NCI-H2029 treated with DMSO at 0.1 percent for 48 hours (cell line): ENCODE measurements around the gene ERCC6.

ENCODE experiments used
- DNase-seq: peaks from one replicate; lab custom pipeline; 2025; lab: John Stamatoyannopoulos, UW

The ERCC6 gene

DNA sequence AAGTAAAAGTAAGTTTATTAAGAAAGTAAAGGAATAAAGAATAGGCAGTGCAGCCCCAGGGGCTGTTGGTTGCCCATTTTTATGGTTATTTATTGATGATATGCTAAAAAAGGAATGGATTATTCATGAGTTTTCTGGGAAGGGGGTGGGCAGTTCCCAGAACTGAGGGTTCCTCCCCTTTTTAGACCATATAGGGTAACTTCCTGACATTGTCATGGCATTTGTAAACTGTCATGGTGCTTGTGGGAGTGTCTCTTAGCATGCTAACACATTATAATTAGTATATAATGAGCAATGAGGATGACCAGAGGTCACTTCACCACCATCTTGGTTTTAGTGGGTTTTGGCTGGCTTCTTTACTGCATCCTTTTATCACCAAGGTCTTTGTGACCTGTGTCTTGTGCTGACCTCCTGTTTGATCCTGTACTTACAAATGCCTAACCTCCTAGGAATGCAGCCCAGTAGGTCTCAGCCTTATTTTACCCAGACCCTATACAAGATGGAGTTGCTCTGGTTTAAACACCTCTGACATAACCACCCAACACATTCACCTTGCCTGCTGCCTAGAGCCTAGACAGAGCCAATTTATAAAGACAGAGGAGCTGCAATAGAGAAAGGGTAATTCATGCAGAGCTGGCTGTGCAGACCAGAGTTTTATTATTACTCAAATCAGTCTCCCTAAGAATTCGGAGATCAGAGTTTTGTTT is 10.9 kb upstream of the ERCC6 start:
- no peak for DNase-seq

DNA sequence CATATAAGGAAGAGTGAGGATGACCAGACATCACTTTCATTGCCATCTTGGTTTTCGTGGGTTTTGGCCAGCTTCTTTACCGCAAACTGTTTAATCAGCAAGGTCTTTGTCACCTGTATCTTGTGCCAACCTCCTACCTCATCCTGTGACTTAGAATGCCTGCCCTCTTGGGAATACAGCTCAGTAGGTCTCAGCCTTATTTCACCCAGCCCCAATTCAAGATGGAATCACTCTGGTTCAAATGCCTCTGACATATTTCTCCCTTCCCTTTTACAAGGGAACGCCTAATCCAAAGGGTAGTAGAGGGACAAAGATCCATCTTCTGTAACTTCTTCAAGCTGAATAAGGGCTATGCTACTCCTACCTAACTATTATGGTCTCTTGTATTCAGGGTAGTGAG is 4.7 kb upstream of the ERCC6 start:
- DNase-seq: no peak

DNA sequence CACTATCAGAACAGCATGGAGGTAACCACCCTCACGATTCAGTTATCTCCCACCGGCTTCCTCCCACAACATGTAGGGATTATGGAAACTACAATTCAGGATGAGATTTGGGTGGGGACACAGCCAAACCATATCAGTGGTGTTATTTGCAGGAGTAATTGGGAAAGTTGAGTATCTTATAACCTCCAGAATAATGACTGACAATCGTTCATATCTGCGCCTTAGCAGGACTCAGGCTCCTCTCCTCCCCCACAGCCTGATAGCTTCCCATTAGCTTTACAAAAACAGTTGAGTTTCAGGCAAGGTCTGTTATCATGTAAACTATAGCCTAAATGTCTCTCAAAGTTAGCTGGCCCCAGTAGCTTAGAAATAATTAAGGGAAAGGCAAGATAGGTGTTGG is 3.4 kb upstream of the ERCC6 start:
- no peak for DNase-seq

DNA sequence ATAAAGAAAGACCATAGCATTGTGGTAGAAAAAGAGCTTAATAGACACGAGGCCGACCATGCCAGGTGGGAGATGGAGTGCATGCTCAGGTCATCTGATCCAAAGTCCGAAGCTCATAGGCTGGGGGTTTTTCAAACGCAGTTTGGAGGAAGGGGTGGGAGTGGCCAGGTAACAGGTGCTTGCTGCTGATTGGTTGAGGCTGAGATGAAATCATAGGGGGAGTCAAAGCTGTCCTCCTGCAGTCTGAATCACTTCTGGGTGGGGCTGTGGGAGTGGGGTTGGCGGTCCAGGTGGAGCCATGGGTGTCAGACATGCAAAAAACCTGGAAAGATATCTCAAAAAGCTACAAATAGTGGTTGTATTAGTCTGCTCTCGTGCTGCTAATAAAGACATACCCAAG is 2.8 kb upstream of the ERCC6 start:
- DNase-seq: no peak

DNA sequence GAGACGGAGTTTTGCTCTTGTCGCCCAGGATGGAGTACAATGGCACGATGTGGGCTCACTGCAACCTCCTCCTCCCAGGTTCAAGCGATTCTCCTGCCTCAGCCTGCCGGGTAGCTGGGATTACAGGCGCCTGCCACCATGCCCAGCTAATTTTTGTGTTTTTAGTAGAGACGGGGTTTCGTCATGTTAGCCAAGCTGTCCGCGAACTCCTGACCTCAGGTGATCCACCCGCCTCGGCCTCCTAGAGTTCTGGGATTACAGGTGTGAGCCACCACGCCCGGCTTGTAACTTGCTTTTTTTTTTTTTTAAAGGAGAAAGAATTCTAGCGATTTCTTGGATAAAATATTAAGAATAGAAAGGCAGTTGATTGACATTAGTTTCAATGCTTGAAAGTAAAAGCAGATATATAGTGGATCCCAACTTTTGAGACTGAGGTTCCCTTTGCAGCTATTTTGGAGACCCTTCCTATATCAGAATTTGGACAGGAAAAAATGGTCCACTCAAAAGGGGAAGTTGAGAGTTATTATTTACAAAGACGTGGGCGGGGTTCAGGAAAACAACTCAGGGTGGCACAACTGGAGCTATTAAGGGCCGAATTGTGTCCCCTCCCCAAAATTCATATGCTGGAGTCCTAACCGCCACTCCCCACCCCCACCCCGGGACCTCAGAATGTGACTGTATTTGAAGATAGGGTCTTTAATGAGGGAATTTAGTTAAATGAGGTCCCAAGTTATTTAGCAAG is 1.3 kb upstream of the ERCC6 start:
- DNase-seq: no peak

DNA sequence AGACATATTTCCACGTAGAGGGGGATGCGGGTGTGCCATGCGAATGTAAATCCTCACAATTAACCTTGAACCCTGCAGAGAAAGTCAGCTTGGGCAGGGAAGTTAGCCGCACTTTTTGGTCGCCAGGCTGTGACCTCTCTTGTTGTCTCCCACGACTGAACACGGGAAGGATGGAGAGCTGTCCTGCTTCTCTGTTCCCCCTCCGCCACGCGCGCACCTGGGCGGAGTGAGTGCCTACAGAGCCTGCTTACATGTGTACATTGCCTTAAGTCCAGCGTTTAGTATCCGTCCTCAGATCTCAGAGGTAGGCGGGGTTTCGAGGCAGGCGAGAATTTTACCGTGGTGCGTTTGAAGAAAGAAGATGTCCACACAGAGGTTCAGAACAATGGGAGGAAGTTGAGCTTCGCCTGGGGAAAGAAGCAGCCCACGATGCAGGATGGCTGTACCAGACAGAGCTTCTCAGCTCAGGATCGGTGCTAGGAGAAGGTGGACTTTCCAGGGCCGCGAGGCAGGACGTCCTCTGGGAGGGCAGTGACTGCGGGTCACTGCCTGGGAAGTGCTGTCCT is 482 bp upstream of the ERCC6 start:
- no peak for DNase-seq

DNA sequence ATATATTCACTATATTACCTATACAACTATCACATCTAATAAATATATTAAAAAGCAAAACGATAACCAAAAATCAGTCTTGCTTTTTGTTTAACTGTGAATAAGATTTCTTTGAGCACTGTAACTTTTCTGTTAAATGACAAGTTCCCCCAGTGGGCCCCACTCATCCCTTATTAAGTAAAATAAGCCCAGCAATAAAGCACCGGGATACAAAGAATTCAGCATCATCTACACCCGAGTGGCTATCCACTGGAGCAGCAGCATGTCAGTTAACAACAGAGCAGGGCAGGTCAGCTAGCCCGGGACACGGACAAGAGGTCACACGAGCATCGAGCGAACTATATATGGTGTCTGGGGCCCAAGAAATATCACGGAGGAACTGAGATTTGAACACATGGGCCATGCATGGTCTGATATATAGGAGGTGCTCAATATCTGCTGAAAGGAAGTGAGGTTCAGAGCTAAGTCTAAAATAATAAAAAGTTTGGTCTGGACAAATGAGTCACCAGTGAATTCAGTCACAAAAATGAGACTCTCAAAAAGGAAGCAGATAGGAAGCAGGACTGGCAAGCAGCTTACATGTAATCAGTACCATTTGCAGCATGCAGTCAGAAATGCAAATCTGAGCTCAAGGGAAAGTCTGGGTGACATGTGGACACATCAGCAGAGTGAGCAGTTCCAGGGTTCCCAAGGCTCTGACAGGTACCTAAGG is 4.1 kb downstream of the ERCC6 start:
- DNase-seq: no peak

DNA sequence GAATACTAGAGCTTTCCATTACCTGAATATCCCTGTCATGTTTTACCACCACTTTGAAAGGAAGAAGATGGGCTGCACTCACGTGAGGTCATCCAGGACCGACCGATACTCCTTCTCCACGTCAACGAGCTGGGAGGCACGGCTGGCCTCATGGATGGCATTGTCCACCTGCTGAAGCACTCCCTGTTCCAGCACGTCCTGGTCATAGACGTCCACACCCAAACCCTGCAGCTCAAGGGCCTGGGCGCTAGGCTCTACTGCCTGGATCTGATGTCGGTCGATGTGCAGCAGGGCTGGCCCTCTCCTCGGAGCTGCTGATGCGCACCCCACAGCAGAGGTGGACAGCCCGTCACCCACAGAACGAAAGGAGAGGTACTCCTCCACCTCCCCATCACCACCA is 6.5 kb downstream of the ERCC6 start:
- DNase-seq: no peak

GRCh38 chr10:49528977-49529506 is 9.9 kb downstream of the ERCC6 start:
- DNase-seq: no peak

GRCh38 chr10:49527850-49528249 is 11.1 kb downstream of the ERCC6 start:
- no peak for DNase-seq

DNA sequence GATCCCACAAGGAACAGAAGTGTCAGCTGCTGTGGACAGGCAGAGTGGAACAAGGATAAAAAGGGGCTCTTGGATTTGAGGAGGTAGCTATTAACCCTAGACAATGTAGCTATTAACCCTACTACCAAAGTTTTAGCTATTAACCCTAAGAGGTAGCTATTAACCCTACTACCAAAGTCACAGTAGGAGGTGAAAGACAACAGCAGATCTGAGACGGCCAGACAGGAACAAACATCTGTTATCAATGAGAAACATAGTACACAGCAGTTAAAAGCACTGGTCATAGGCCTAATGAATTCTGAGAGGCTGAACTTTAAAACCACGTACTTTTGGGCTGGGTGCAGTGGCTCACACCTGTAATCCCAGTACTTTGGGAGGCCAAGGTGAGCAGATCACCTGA is 11.9 kb downstream of the ERCC6 start:
- DNase-seq: no peak

DNA sequence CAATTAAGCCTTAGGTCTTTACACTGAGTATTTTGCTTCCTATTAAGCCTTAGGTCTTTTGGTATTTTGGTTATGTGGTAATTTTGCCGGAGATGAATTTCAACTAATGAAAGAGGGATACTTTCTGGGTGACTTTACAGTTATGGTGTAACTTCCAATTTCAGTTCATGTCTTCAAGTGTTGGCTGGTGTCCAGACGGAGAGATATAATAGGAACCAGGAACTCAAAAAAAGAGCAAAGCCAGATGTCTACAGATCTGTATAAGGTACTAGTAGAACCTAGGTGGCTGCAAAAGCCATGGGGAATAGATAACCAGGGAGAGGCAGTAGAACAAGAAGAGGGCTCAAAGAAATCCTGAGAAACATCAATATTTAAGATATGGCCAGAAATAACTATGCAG is 12.3 kb downstream of the ERCC6 start:
- no peak for DNase-seq

GRCh38 chr10:49524496-49524895 is 14.4 kb downstream of the ERCC6 start:
- DNase-seq: no peak

DNA sequence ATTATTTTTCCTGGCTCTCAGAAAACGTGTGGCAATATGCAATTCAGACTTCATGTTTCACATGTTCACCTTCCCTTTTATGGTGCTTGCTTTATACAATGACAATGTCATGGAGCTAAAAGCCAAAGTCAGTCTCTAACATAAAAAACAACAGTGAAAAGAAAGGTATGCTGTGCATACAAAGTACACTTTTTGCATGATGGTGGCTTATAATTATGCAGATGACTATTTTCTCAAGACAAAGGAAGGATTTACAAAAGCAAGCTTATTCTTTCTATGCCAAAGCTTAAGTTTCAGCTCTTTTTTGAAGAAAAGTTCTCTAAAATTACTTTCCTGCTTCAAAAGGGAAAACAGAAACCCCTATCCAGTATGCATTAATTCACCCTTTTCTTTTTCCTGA is 15.6 kb downstream of the ERCC6 start:
- no peak for DNase-seq

DNA sequence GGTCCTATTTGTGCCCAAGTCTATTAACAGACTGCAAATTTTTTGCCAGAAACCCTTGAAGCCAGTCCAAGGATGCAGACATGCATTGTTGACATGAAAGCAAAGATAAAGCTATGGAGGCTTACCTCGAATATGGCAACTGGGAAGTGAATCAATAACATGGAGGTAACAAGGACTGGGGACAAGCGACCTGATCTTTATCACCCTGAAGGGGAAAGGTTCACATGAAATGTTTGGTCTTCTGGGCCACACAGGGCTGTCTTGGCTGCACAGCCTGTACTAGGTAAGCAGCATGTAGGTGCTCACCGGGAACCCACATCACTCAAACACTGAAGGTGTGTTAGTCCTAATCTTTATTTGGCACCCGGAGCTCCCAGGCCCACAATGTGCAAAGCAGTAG is 17.9 kb downstream of the ERCC6 start:
- no peak for DNase-seq

- DNase-seq: no peak
Observed at GRCh38 chr10:49520122-49520775, 18.7 kb downstream of the ERCC6 start.

DNA sequence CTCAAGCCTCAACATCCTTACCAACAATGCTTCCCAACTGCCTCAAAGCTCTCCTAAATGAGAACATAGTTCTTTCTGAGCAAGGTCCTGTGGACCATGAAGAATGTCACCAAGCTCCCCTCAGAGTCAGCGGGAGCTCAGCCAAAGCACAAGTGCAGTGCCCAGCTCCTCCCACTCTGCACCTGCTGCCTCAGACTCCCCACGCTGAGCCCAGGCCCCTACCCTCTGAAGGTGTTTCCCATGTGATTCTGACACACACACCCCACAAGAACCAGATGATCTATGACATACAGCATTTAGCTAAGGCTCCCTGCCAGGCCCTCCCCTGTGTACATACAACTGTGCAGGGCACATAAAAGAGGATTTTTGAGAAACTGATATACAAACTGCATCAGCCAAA is 19.2 kb downstream of the ERCC6 start:
- no peak for DNase-seq

GRCh38 chr10:49518982-49519578 is 19.8 kb downstream of the ERCC6 start:
- peak; percentile 21 for DNase-seq

DNA sequence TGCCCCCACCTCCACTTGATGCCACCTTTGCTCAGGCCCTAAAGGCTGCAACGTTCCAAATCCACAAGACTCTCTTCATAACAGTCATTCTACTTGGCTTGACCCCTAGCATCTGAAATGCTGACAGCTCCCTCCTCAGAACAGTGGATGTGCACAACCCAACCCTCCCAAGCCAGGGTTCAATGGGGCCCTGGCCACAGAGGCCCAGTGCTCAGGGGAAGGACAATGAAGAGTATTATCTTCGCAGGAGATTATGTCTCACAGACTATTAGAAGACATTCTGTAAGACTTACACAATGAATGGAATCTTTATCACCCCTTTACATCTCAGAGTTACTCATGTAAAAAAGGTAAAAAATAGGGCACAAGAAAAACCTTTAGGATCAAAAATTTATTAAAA is 20.4 kb downstream of the ERCC6 start:
- no peak for DNase-seq

DNA sequence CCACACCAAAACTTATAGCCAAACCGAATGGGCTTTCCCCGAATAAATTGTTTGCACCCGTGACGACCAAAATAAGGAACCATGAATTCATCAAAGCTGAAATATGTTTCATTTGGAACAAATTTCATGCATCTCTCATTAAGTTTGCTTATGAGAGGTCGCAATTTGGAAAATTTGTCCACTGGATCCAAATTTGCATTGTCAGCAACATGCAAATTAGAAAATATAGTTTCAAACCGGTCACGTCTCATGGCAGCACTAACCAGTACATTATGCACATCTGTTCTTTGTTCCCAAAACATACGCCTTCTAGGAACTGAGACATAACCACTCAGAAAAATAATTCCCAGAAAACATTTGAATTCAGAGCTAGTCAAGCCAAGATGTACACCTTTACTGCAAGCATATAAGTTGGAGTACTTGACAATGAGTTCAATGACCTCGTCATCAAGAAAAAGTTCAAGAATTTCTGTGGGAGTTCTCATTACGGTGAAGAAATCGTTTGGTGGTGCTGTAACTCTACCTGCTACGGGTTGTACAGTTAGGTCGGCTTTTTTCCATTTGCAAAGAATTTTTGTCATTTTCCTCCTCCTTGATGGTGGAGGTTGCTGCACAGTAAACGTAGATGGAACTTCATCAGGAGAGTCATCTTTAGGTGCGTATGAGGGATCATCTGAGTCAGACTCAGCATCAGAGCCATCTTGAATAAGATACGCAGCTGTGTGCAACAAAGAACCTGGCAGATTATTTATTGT is 22.5 kb downstream of the ERCC6 start:
- no peak for DNase-seq
